ENCODE data around the gene OR2H1.

OR2H1 gene

GRCh38 chr6:29506446-29507067 is 49.6 kb downstream of the OR2H1 start:
- TF ChIP-seq CTCF (IDR thresholded peaks at IDR 0.05; ENCODE audit: insufficient read depth, low read depth, low read length, missing control alignments), result no peak
- no peak overlapping the region for H3K4me3 ChIP-seq (ENCODE audit: low read length)
- DNase-seq (ENCODE audit: low read depth), result no peak

GRCh38 chr6:29507319-29507718 is 50.4 kb downstream of the OR2H1 start:
- TF ChIP-seq CTCF (IDR thresholded peaks at IDR 0.05; ENCODE audit: insufficient read depth, low read depth, low read length, missing control alignments), result no peak
- DNase-seq (ENCODE audit: low read depth), result no peak
- H3K4me3 ChIP-seq (ENCODE audit: low read length), result no peak overlapping the region

- DNase-seq (ENCODE audit: low read depth), result no peak
- no peak overlapping the region for H3K4me3 ChIP-seq (ENCODE audit: low read length)
- no peak for TF ChIP-seq CTCF (IDR thresholded peaks at IDR 0.05; ENCODE audit: insufficient read depth, low read depth, low read length, missing control alignments)
Observed at GRCh38 chr6:29509239-29509638, 52.3 kb downstream of the OR2H1 start.

DNA sequence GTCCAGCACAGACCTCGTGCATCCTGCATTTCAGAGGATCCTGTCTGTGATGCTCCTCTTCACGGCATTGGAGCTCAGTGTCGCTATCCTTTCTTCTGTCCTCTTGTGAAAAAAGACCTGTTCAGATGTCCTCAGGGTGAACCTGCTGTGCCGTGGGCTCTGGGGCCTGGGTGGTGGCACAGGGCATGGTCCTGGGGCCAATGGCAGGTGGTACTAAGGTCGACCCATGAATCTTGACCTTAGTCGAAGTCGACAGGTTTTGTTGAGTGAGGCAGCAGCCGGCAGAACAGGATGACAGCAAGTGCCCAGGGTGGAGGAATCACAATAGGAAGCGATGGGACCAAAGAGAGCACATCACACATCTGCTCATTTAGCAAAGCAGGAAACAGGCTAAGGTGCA is 52.8 kb downstream of the OR2H1 start:
- no peak for TF ChIP-seq CTCF (IDR thresholded peaks at IDR 0.05; ENCODE audit: insufficient read depth, low read depth, low read length, missing control alignments)
- H3K4me3 ChIP-seq (ENCODE audit: low read length), result no peak overlapping the region
- no peak for DNase-seq (ENCODE audit: low read depth)

DNA sequence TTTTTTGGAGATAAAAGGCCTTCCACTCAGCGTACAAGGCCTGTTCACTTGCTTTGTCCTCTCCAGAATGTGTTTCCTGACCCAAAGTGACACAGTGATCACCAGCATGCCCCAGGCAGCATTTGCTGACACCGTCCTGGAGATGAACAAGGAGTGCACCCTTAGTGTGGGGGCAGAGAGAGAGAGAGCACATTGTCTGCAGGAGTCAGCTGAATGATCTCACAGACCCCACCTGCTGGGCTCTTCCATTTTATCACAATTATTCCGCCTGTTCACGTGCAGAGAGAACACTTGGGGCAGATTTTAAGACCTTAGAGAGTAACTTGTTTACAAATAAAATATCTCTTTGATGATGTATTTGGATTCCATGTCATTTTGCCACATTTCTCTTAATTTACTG is 53.2 kb downstream of the OR2H1 start:
- no peak for TF ChIP-seq CTCF (IDR thresholded peaks at IDR 0.05; ENCODE audit: insufficient read depth, low read depth, low read length, missing control alignments)
- no peak overlapping the region for H3K4me3 ChIP-seq (ENCODE audit: low read length)
- no peak for DNase-seq (ENCODE audit: low read depth)

DNA sequence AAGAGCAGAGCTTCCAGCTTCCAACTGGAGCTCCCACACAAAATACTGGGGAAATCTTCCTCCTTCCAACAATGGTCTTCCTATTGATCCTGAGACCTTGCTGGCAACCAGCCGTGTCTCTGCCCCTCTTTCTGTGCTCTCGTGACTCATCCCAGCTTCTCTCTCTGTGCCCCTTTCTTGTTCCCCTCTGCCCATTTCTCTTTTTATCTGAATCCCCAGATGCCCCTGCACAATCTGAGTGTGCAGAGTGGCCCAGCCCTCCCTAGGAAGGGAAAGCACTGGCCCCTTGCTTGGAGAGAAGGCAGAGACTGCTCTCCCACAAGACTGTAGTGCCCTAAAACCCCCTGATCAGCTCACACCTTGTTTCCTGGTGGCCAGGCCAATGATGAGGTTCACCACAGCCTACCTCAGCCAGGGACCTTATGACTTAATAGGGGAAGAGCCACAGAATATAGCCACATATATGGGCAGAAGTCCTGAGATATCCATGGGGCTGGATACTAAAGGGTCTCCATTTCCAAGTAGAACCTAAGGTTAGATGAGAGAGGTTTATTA is 53.9 kb downstream of the OR2H1 start:
- H3K4me3 ChIP-seq (ENCODE audit: low read length), result no peak overlapping the region
- TF ChIP-seq CTCF (IDR thresholded peaks at IDR 0.05; ENCODE audit: insufficient read depth, low read depth, low read length, missing control alignments), result no peak
- no peak for DNase-seq (ENCODE audit: low read depth)
